Measurements from ENCODE around the gene CYSTM1. TPM values are rescaled to one million over a fixed set of nuclear protein-coding genes. Genes with fewer than 3 reads are reported as not detected.
A peak's percentile ranks its signal among the peaks of the same experiment; 100 is the strongest.

CYSTM1 gene
- total and polyA plus RNA-seq, 4 experiments from 2014 or later: 5.0 to 21.1 (median 9.5) TPM

- peaks cover 0 to 1% (median 0%) of the 10 kb centered on the region in 4 donors for H3K4me1 Mint-ChIP-seq
- ChIA-PET CTCF (ENCODE audit: partially characterized antibody) (interaction anchor here (0.7 to 17.3 kb wide), 8 partner anchors 8 to 121 kb away, joined by 3 to 518 read pairs (median 4); partner anchors contain the start of gene HBEGF), POLR2A (ENCODE audit: partially characterized antibody) (no interaction called here)
- H3K27me3 Mint-ChIP-seq: no peaks in the 10 kb centered on the region
- no peak overlapping the region for H3K4me3 ChIP-seq (ENCODE audit: low read length in 2 of 2)
- no peak overlapping the region for H3K27ac Mint-ChIP-seq
- H3K27ac ChIP-seq (ENCODE audit: low read depth, low read length): no peak overlapping the region
- DNase-seq: no peak
- H3K36me3 ChIP-seq (ENCODE audit: insufficient read depth, low read length): no peaks in the 10 kb centered on the region
- H3K9me3 Mint-ChIP-seq: no peaks in the 10 kb centered on the region
- intact Hi-C loops (cut with micrococcal nuclease): no loop called here
- no peaks in the 10 kb centered on the region for H3K27me3 ChIP-seq (ENCODE audit: insufficient read depth, low read length)
- H3K4me3 Mint-ChIP-seq: no peak overlapping the region
- H3K9me3 ChIP-seq (ENCODE audit: control insufficient read depth in 1 of 2, low read length in 2 of 2): no peaks in the 10 kb centered on the region
- no peaks in the 10 kb centered on the region for H3K4me1 ChIP-seq (ENCODE audit: insufficient read depth, low read length)
- H3K36me3 Mint-ChIP-seq: no peaks in the 10 kb centered on the region
These were observed 62.1 kb downstream of the CYSTM1 start for GRCh38 chr5:140236891-140237598.

GRCh38 chr5:140238756-140239155 is 63.8 kb downstream of the CYSTM1 start:
- ChIA-PET CTCF (ENCODE audit: partially characterized antibody) (interaction anchor here (1.5 to 17.3 kb wide), 4 partner anchors 10 to 120 kb away, joined by 3 to 518 read pairs (median 12); partner anchors contain the start of gene HBEGF), POLR2A (ENCODE audit: partially characterized antibody) (no interaction called here)
- H3K9me3 Mint-ChIP-seq: no peaks in the 10 kb centered on the region
- H3K4me3 Mint-ChIP-seq: no peak overlapping the region
- no peaks in the 10 kb centered on the region for H3K27me3 ChIP-seq (ENCODE audit: insufficient read depth, low read length)
- no peaks in the 10 kb centered on the region for H3K9me3 ChIP-seq (ENCODE audit: control insufficient read depth in 1 of 2, low read length in 2 of 2)
- no peak overlapping the region for H3K4me3 ChIP-seq (ENCODE audit: low read length in 2 of 2)
- intact Hi-C loops (cut with micrococcal nuclease): no loop called here
- H3K27ac Mint-ChIP-seq: peak overlapping the region in 1 of 7 donors; percentile 63
- no peaks in the 10 kb centered on the region for H3K36me3 Mint-ChIP-seq
- no peak for DNase-seq
- no peaks in the 10 kb centered on the region for H3K27me3 Mint-ChIP-seq
- no peaks in the 10 kb centered on the region for H3K36me3 ChIP-seq (ENCODE audit: insufficient read depth, low read length)
- H3K4me1 Mint-ChIP-seq: peaks cover 0 to 1% (median 0%) of the 10 kb centered on the region in 4 donors
- H3K4me1 ChIP-seq (ENCODE audit: insufficient read depth, low read length): no peaks in the 10 kb centered on the region
- H3K27ac ChIP-seq (ENCODE audit: low read depth, low read length): no peak overlapping the region

GRCh38 chr5:140239461-140239860 is 64.5 kb downstream of the CYSTM1 start:
- no peaks in the 10 kb centered on the region for H3K27me3 Mint-ChIP-seq
- no peaks in the 10 kb centered on the region for H3K9me3 ChIP-seq (ENCODE audit: control insufficient read depth in 1 of 2, low read length in 2 of 2)
- H3K27ac ChIP-seq (ENCODE audit: low read depth, low read length): no peak overlapping the region
- H3K4me3 ChIP-seq (ENCODE audit: low read length in 2 of 2): no peak overlapping the region
- H3K4me1 Mint-ChIP-seq: peaks cover 1 to 2% (median 1%) of the 10 kb centered on the region in 4 donors
- peak overlapping the region in 1 of 7 donors; percentile 57 for H3K27ac Mint-ChIP-seq
- no peaks in the 10 kb centered on the region for H3K9me3 Mint-ChIP-seq
- ChIA-PET CTCF (ENCODE audit: partially characterized antibody) (interaction anchor here (0.7 to 17.3 kb wide), 12 partner anchors 9 to 486 kb away, joined by 3 to 518 read pairs (median 4); partner anchors contain the start of genes HBEGF, PFDN1 and SLC4A9), POLR2A (ENCODE audit: partially characterized antibody) (interaction anchor here (0.9 kb wide), 1 partner anchor 113 kb away, joined by 4 read pairs; no protein-coding TSS in a partner anchor)
- no peaks in the 10 kb centered on the region for H3K27me3 ChIP-seq (ENCODE audit: insufficient read depth, low read length)
- no peak overlapping the region for H3K4me3 Mint-ChIP-seq
- intact Hi-C loops (cut with micrococcal nuclease): no loop called here
- DNase-seq: no peak
- no peaks in the 10 kb centered on the region for H3K4me1 ChIP-seq (ENCODE audit: insufficient read depth, low read length)
- H3K36me3 ChIP-seq (ENCODE audit: insufficient read depth, low read length): no peaks in the 10 kb centered on the region
- H3K36me3 Mint-ChIP-seq: peaks cover 1 to 2% of the 10 kb centered on the region in 2 donors

GRCh38 chr5:140239939-140240700 is 65.1 kb downstream of the CYSTM1 start:
- CTCF ChIA-PET (ENCODE audit: partially characterized antibody): interaction anchor here (0.7 to 17.3 kb wide), 13 partner anchors 9 to 485 kb away, joined by 3 to 518 read pairs (median 4); partner anchors contain the start of genes HBEGF, PFDN1 and SLC4A9

GRCh38 chr5:140240987-140241706 is 66.2 kb downstream of the CYSTM1 start:
- POLR2A ChIA-PET (ENCODE audit: partially characterized antibody): no interaction called here
- peaks cover 9 to 13% (median 11%) of the 10 kb centered on the region in 4 donors for H3K4me1 Mint-ChIP-seq
- CTCF ChIA-PET (ENCODE audit: partially characterized antibody): interaction anchor here (0.8 to 17.3 kb wide), 8 partner anchors 9 to 127 kb away, joined by 3 to 518 read pairs (median 10); partner anchors contain the start of gene HBEGF
- peaks cover 7% of the 10 kb centered on the region for H3K36me3 ChIP-seq (ENCODE audit: insufficient read depth, low read length)
- no peak overlapping the region for H3K4me3 ChIP-seq (ENCODE audit: low read length in 2 of 2)
- no peak for DNase-seq
- H3K27me3 ChIP-seq (ENCODE audit: insufficient read depth, low read length): no peaks in the 10 kb centered on the region
- peaks cover 5 to 14% of the 10 kb centered on the region in 2 donors for H3K36me3 Mint-ChIP-seq
- no peaks in the 10 kb centered on the region for H3K9me3 ChIP-seq (ENCODE audit: control insufficient read depth in 1 of 2, low read length in 2 of 2)
- no peaks in the 10 kb centered on the region for H3K9me3 Mint-ChIP-seq
- H3K4me3 Mint-ChIP-seq: no peak overlapping the region
- no peaks in the 10 kb centered on the region for H3K27me3 Mint-ChIP-seq
- H3K27ac Mint-ChIP-seq: no peak overlapping the region
- H3K4me1 ChIP-seq (ENCODE audit: insufficient read depth, low read length): peaks cover 10% of the 10 kb centered on the region
- intact Hi-C loops (cut with micrococcal nuclease): loop anchor here (1.0 kb wide), 1 partner anchor 110 kb away; no protein-coding TSS in a partner anchor
- H3K27ac ChIP-seq (ENCODE audit: low read depth, low read length): no peak overlapping the region

More at GRCh38 chr5:140239939-140240700, 65.1 kb downstream of the CYSTM1 start:
- intact Hi-C loops (cut with micrococcal nuclease): loop anchor here (1.0 kb wide), 1 partner anchor 111 kb away; no protein-coding TSS in a partner anchor
- Mint-ChIP-seq H3K36me3 (peaks cover 5 to 6% of the 10 kb centered on the region in 2 donors), H3K27ac (peak overlapping the region in 3 of 7 donors; percentile 36 to 60 (median 57)), H3K4me1 (peaks cover 6 to 8% (median 7%) of the 10 kb centered on the region in 4 donors), H3K9me3 (no peaks in the 10 kb centered on the region), H3K27me3 (no peaks in the 10 kb centered on the region), H3K4me3 (no peak overlapping the region)
- Histone ChIP-seq H3K27me3 (ENCODE audit: insufficient read depth, low read length) (no peaks in the 10 kb centered on the region), H3K27ac (ENCODE audit: low read depth, low read length) (no peak overlapping the region), H3K4me1 (ENCODE audit: insufficient read depth, low read length) (peaks cover 7% of the 10 kb centered on the region), H3K9me3 (ENCODE audit: control insufficient read depth in 1 of 2, low read length in 2 of 2) (no peaks in the 10 kb centered on the region), H3K36me3 (ENCODE audit: insufficient read depth, low read length) (peaks cover 3% of the 10 kb centered on the region), H3K4me3 (ENCODE audit: low read length in 2 of 2) (no peak overlapping the region)
- DNase-seq: peak; percentile 31 to 55 (median 44)
- POLR2A ChIA-PET (ENCODE audit: partially characterized antibody): interaction anchor here (0.9 kb wide), 1 partner anchor 112 kb away, joined by 4 read pairs; no protein-coding TSS in a partner anchor

GRCh38 chr5:140242099-140242498 is 67.1 kb downstream of the CYSTM1 start:
- Mint-ChIP-seq H3K4me1 (peaks cover 9 to 18% (median 11%) of the 10 kb centered on the region in 4 donors), H3K9me3 (no peaks in the 10 kb centered on the region), H3K36me3 (peaks cover 5 to 14% of the 10 kb centered on the region in 2 donors), H3K4me3 (no peak overlapping the region), H3K27me3 (no peaks in the 10 kb centered on the region), H3K27ac (no peak overlapping the region)
- no peak for DNase-seq
- Histone ChIP-seq H3K27ac (ENCODE audit: low read depth, low read length) (no peak overlapping the region), H3K4me3 (ENCODE audit: low read length in 2 of 2) (no peak overlapping the region), H3K27me3 (ENCODE audit: insufficient read depth, low read length) (no peaks in the 10 kb centered on the region), H3K4me1 (ENCODE audit: insufficient read depth, low read length) (peaks cover 10% of the 10 kb centered on the region), H3K9me3 (ENCODE audit: control insufficient read depth in 1 of 2, low read length in 2 of 2) (no peaks in the 10 kb centered on the region), H3K36me3 (ENCODE audit: insufficient read depth, low read length) (peaks cover 7% of the 10 kb centered on the region)
- ChIA-PET CTCF (ENCODE audit: partially characterized antibody) (interaction anchor here (0.8 to 17.3 kb wide), 5 partner anchors 10 to 126 kb away, joined by 3 to 518 read pairs (median 4); partner anchors contain the start of gene HBEGF), POLR2A (ENCODE audit: partially characterized antibody) (no interaction called here)
- intact Hi-C loops (cut with micrococcal nuclease): no loop called here

Data from CD4-positive, alpha-beta memory T cell (primary cell).